Body of pancreas (tissue), 4 donors: Measurements from ENCODE around the gene RASL11A. TPM values are rescaled to one million over a fixed set of nuclear protein-coding genes. Genes with fewer than 3 reads are reported as not detected.

ENCODE experiments used
- ATAC-seq: fragments of 150-250 bp; one replicate; pipeline ENCODE4 v1.9.1; 2016
- DNase-seq, 4 donors: peaks; one replicate each; pipeline ENCODE4 v3.0.0-alpha.2; 2019
- H3K27ac ChIP-seq, 4 donors: fragments of 200-600 bp; sonication (generic); 1 replicate in 3 of 4; 2 replicates in 1 of 4; pipeline versions ENCODE4 v1.5.1 to v1.6.1; 2016 to 2019; ENCODE audit warnings: mild to moderate bottlenecking in 1 of 4, mixed read lengths in 1 of 4, moderate library complexity in 1 of 4
- H3K27me3 ChIP-seq, 2 donors: fragments of 200-600 bp; sonication (generic); one replicate each; pipeline ENCODE4 v1.6.0; 2016; ENCODE audit warnings: mild to moderate bottlenecking in 1 of 2
- H3K36me3 ChIP-seq, 2 donors: fragments of 200-600 bp; sonication (generic); replicated peaks in 1 of 2; 2 replicates each; pipeline ENCODE4 v1.5.1; 2016; ENCODE audit warnings: low read depth in 2 of 2; ENCODE audit not compliant: insufficient read depth in 1 of 2
- H3K4me1 ChIP-seq: fragments of 200-600 bp; sonication (generic); one replicate; pipeline ENCODE4 v1.6.0; 2016
- H3K4me3 ChIP-seq, 2 donors: fragments of 200-600 bp; sonication (generic); 1 replicate in 1 of 2; 2 replicates in 1 of 2; pipeline ENCODE4 v1.5.1; 2016 to 2019
- H3K9me3 ChIP-seq, 3 donors: fragments of 200-600 bp; sonication (generic); 1 replicate in 2 of 3; 2 replicates in 1 of 3; pipeline ENCODE4 v1.5.1; 2016
- CTCF ChIP-seq, 7 experiments: fragments of 450-650 bp in 4 of 7; fragments of 200-600 bp in 3 of 7; sonication (generic) in 3 of 7; IDR thresholded peaks; one replicate each; pipeline ENCODE4 v1.5.1; 2016 to 2019; ENCODE audit warnings: antibody characterized with exemption in 7 of 7
- POLR2A ChIP-seq, 3 donors: fragments of 450-650 bp; IDR thresholded peaks; one replicate each; pipeline ENCODE4 v1.6.1; 2016; ENCODE audit warnings: antibody characterized with exemption in 3 of 3, mild to moderate bottlenecking in 2 of 3
- WGBS, 2 donors: methylation state at CpG; one replicate each; pipeline ENCODE4 v1.1.5; 2017; 5-methylcytosine and 5-hydroxymethylcytosine counted together
- intact Hi-C: fragments of 100-400 bp; cut with DNase I; formaldehyde crosslinking; loops from one replicate; pipeline ENCODE4 v1.15.1; 2023
- total RNA-seq, 2 donors: library from RNA; depleted of rRNA; stranded (reverse); fragments of >200 nt; gene quantifications; one replicate each; pipeline ENCODE4 v1.1.0, GENCODE V29; 2016

The RASL11A gene
- total RNA-seq, 2 donors from 2014 or later, result 1.3 to 6.5 TPM

GRCh38 chr13:27309401-27309958, 38.9 kb downstream of the RASL11A start:
- H3K27ac ChIP-seq, result no peak overlapping the region
- no peaks in the 10 kb centered on the region for H3K36me3 ChIP-seq
- TF ChIP-seq CTCF (IDR thresholded peaks at IDR 0.05), result no peak
- TF ChIP-seq POLR2A (IDR thresholded peaks at IDR 0.05), result no peak
- 52 to 59% methylated on average over 6 to 7 of the region's 7 CpGs for WGBS, 2 donors
- H3K27me3 ChIP-seq, result no peaks in the 10 kb centered on the region
- H3K9me3 ChIP-seq, result no peaks in the 10 kb centered on the region
- no peaks in the 10 kb centered on the region for H3K4me1 ChIP-seq
- intact Hi-C loops, result no loop called here
- DNase-seq, result no peak
- no peak overlapping the region for H3K4me3 ChIP-seq
- ATAC-seq, result no peak

- no peak overlapping the region for H3K4me3 ChIP-seq
- 69% methylated on average over 9 of the region's 9 CpGs for WGBS, 2 donors
- H3K9me3 ChIP-seq, result no peaks in the 10 kb centered on the region
- TF ChIP-seq POLR2A (IDR thresholded peaks at IDR 0.05), result no peak
- no peak for TF ChIP-seq CTCF (IDR thresholded peaks at IDR 0.05)
- no peaks in the 10 kb centered on the region for H3K36me3 ChIP-seq
- intact Hi-C loops, result no loop called here
- H3K27me3 ChIP-seq, result no peaks in the 10 kb centered on the region
- no peak overlapping the region for H3K27ac ChIP-seq
- ATAC-seq, result no peak
- DNase-seq, result no peak
- no peaks in the 10 kb centered on the region for H3K4me1 ChIP-seq
Observed at GRCh38 chr13:27309967-27310598, 39.5 kb downstream of the RASL11A start.

GRCh38 chr13:27310946-27311345, 40.3 kb downstream of the RASL11A start:
- H3K27me3 ChIP-seq, result no peaks in the 10 kb centered on the region
- H3K4me3 ChIP-seq, result no peak overlapping the region
- no peaks in the 10 kb centered on the region for H3K4me1 ChIP-seq
- intact Hi-C loops, result no loop called here
- no peaks in the 10 kb centered on the region for H3K36me3 ChIP-seq
- H3K9me3 ChIP-seq, result no peaks in the 10 kb centered on the region
- no peak for ATAC-seq
- DNase-seq, result no peak
- no peak overlapping the region for H3K27ac ChIP-seq
- TF ChIP-seq POLR2A (IDR thresholded peaks at IDR 0.05), result no peak
- no peak for TF ChIP-seq CTCF (IDR thresholded peaks at IDR 0.05)
- WGBS, 2 donors, result 17 to 32% methylated on average over 2 of the region's 2 CpGs

- no peak for ATAC-seq
- no peaks in the 10 kb centered on the region for H3K9me3 ChIP-seq
- H3K27me3 ChIP-seq, result no peaks in the 10 kb centered on the region
- H3K4me1 ChIP-seq, result no peaks in the 10 kb centered on the region
- H3K4me3 ChIP-seq, result no peak overlapping the region
- no peaks in the 10 kb centered on the region for H3K36me3 ChIP-seq
- TF ChIP-seq CTCF (IDR thresholded peaks at IDR 0.05), result no peak
- TF ChIP-seq POLR2A (IDR thresholded peaks at IDR 0.05), result no peak
- H3K27ac ChIP-seq, result no peak overlapping the region
- 67 to 79% methylated on average over 6 of the region's 6 CpGs for WGBS, 2 donors
- DNase-seq, result no peak
- intact Hi-C loops, result no loop called here
Observed at GRCh38 chr13:27311518-27312210, 41.0 kb downstream of the RASL11A start.
